CD4-positive, alpha-beta memory T cell (primary cell): ENCODE results near the gene PIP5K1C. TPM values are rescaled to one million over a fixed set of nuclear protein-coding genes. Genes with fewer than 3 reads are reported as not detected.

Source experiments
- CTCF ChIA-PET: fragments of 350-600 bp; sonication (Branson Sonifier 250); formaldehyde crosslinking; loops from one replicate; lab custom pipeline; 2021; ENCODE audit warnings: inconsistent platforms; ENCODE audit not compliant: partially characterized antibody; lab: Charles Lee
- POLR2A ChIA-PET: fragments of 350-600 bp; sonication (Branson Sonifier 250); formaldehyde crosslinking; loops from one replicate; lab custom pipeline; 2021; ENCODE audit not compliant: partially characterized antibody; lab: Charles Lee
- DNase-seq, 5 donors: peaks; one replicate each; pipeline versions ENCODE4 v3.0.0 to v3.0.0-alpha.2; 2020 to 2022; ENCODE audit warnings: mixed read lengths in 1 of 5
- H3K27ac ChIP-seq: one replicate; pipeline ENCODE4 v1.7.0; 2013; ENCODE audit warnings: low read depth, low read length
- H3K27me3 ChIP-seq: 2 replicates; pipeline ENCODE4 v1.7.0; 2013; ENCODE audit warnings: mild to moderate bottlenecking, low read length, moderate library complexity; ENCODE audit not compliant: insufficient read depth
- H3K36me3 ChIP-seq: 2 replicates; pipeline ENCODE4 v1.7.0; 2013; ENCODE audit warnings: mild to moderate bottlenecking, low read length, moderate library complexity; ENCODE audit not compliant: insufficient read depth
- H3K4me1 ChIP-seq: 2 replicates; pipeline ENCODE4 v1.7.0; 2013; ENCODE audit warnings: mild to moderate bottlenecking, low read length, moderate library complexity; ENCODE audit not compliant: insufficient read depth
- H3K4me3 ChIP-seq, 2 donors: one replicate each; pipeline ENCODE4 v1.7.0; 2013; ENCODE audit warnings: low read length in 2 of 2, mild to moderate bottlenecking in 1 of 2
- H3K9me3 ChIP-seq, 2 donors: one replicate each; pipeline ENCODE4 v1.7.0; 2013; ENCODE audit warnings: low read length in 2 of 2, control low read depth in 1 of 2; ENCODE audit not compliant: control insufficient read depth in 1 of 2
- H3K27ac Mint-ChIP-seq, 7 donors: one replicate each; pipeline ENCODE4 v1.8.0; 2020 to 2021; ENCODE audit warnings: mixed read lengths in 7 of 7, mild to moderate bottlenecking in 6 of 7, inconsistent platforms in 3 of 7, moderate library complexity in 3 of 7
- H3K27me3 Mint-ChIP-seq, 2 donors: one replicate each; pipeline ENCODE4 v1.8.0; 2020 to 2021; ENCODE audit warnings: mixed read lengths in 2 of 2
- H3K36me3 Mint-ChIP-seq, 2 donors: one replicate each; pipeline ENCODE4 v1.8.0; 2020 to 2021; ENCODE audit warnings: mixed read lengths in 2 of 2, inconsistent platforms in 1 of 2, mild to moderate bottlenecking in 1 of 2
- H3K4me1 Mint-ChIP-seq, 4 donors: one replicate each; pipeline ENCODE4 v1.8.0; 2020 to 2021; ENCODE audit warnings: mixed read lengths in 4 of 4, mild to moderate bottlenecking in 1 of 4
- H3K4me3 Mint-ChIP-seq, 8 donors: one replicate each; pipeline ENCODE4 v1.8.0; 2020 to 2021; ENCODE audit warnings: mixed read lengths in 8 of 8, mild to moderate bottlenecking in 7 of 8, moderate library complexity in 6 of 8, inconsistent platforms in 3 of 8
- H3K9me3 Mint-ChIP-seq, 8 donors: one replicate each; pipeline ENCODE4 v1.8.0; 2020 to 2021; ENCODE audit warnings: mixed read lengths in 8 of 8, mild to moderate bottlenecking in 5 of 8, inconsistent platforms in 3 of 8, moderate library complexity in 1 of 8
- intact Hi-C: fragments of 100-400 bp; cut with micrococcal nuclease; formaldehyde crosslinking; loops from one replicate; pipeline ENCODE4 v1.15.1; 2023
- polyA plus RNA-seq, 2 donors: library from polyadenylated mRNA; unstranded; fragments of 300-500 nt; fragmentation: Illumina TruSeq; gene quantifications; one replicate each; pipeline ENCODE4 v1.2.3, GENCODE V29; 2021
- total RNA-seq, 2 experiments: library from RNA; stranded (reverse); gene quantifications; one replicate each; pipeline ENCODE4 v1.2.3, GENCODE V29; 2021

PIP5K1C gene
- total and polyA plus RNA-seq, 4 experiments from 2014 or later, result 1.7 to 29.7 (median 23.7) TPM

DNA sequence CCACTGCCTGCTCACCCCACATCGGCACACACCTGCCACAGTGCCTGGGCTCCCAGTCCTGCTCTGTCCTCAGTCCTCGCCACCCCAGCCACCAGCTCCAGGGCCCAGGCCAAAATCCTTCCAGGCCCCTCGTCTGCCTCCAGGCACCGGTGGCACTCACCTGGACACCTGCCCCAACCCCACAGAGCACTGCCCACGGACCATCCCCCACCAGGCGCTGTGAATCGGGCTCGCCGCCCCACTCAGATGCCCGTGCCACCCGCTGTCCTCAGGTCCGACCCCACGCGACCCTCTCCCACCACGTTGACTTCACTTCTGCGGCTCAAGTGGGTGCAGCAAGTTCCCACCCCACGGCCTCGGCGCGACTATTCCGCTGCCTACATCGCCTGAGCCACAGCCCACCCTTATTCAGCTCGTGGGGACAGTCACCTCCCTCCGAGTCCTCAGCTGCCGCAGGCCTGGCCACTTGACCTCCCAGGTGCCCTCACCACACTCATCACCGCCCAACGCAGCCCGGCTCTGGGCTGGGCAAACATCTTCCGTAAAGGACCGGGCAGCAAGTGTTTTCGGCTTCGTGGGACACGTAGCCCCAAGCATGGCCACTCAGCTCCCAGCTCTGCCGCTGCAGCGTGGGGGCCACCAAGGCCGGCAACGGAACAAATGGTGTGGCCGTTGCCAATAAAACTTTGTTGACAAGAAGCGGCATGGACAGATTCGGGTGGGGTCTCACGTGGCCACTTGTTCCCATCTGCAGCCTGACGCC, 5.7 kb downstream of the PIP5K1C start:
- Histone ChIP-seq H3K9me3 (no peaks in the 10 kb centered on the region), H3K27me3 (no peaks in the 10 kb centered on the region), H3K4me1 (peaks cover 24% of the 10 kb centered on the region), H3K4me3 (no peak overlapping the region), H3K27ac (no peak overlapping the region), H3K36me3 (no peaks in the 10 kb centered on the region)
- POLR2A ChIA-PET, result no interaction called here
- Mint-ChIP-seq H3K9me3 (no peaks in the 10 kb centered on the region), H3K36me3 (peaks cover 0 to 4% of the 10 kb centered on the region in 2 donors), H3K27me3 (no peaks in the 10 kb centered on the region), H3K4me1 (peaks cover 23 to 56% (median 38%) of the 10 kb centered on the region in 4 donors), H3K27ac (no peak overlapping the region), H3K4me3 (no peak overlapping the region)
- intact Hi-C loops, result no loop called here
- CTCF ChIA-PET, result no interaction called here
- peak in 1 of 5 donors; percentile 30 for DNase-seq

DNA sequence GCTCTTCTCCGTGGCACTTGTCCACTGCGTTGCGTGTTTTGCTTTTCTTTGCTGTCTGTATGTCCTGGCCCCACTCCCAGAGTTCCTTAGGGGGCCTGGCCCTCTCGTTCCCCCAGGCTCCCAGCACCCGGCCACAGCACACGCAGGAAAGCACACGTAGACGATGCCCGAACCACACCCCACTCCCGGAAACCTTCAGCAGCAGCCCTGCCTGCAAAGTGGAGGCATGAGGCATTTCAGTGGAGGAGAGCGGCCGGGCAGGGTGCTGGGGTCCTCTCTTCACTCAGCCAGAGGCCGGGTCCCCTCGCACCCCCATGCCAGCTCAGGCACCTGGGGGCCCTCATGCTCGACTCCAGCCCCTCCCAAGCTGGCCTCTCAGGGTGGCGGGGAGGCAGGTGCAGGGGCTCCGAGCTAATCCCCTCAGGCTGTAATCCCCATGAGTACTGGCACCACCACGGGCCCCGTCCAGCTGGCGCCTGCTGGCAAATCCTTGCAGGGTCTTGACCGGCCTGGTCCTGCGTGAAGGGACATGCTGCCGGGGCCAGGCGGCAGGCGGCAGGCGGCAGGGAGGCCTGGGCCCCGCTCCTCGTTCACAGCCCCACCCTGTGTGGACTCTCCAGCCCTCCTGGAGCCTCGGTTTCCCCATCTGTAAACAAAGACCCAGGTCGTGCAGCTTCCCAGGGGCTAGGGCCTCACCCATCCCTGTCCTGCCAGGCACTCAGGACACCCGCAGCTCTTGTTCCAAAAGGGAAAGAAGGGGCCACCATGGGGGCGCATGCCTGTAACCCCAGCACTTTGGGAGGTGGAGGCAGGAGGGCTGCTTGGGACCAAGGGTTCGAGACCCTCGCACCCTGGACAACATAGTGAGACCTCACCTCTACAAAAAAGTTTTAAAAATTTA, 7.0 kb downstream of the PIP5K1C start:
- H3K4me1 ChIP-seq, result peaks cover 18% of the 10 kb centered on the region
- intact Hi-C loops, result no loop called here
- Mint-ChIP-seq H3K36me3 (no peaks in the 10 kb centered on the region), H3K27ac (peak overlapping the region in 2 of 7 donors; percentile 53 to 70), H3K4me1 (peaks cover 20 to 52% (median 34%) of the 10 kb centered on the region in 4 donors), H3K27me3 (no peaks in the 10 kb centered on the region), H3K4me3 (no peak overlapping the region), H3K9me3 (no peaks in the 10 kb centered on the region)
- H3K36me3 ChIP-seq, result no peaks in the 10 kb centered on the region
- ChIA-PET CTCF (interaction anchor here (1.0 to 4.5 kb wide), 4 partner anchors 9 to 70 kb away, joined by 3 to 32 read pairs (median 10); partner anchors contain the start of gene TJP3), POLR2A (no interaction called here)
- no peaks in the 10 kb centered on the region for H3K9me3 ChIP-seq
- peak in 1 of 5 donors; percentile 12 for DNase-seq
- no peak overlapping the region for H3K4me3 ChIP-seq
- no peaks in the 10 kb centered on the region for H3K27me3 ChIP-seq
- H3K27ac ChIP-seq, result no peak overlapping the region

DNA sequence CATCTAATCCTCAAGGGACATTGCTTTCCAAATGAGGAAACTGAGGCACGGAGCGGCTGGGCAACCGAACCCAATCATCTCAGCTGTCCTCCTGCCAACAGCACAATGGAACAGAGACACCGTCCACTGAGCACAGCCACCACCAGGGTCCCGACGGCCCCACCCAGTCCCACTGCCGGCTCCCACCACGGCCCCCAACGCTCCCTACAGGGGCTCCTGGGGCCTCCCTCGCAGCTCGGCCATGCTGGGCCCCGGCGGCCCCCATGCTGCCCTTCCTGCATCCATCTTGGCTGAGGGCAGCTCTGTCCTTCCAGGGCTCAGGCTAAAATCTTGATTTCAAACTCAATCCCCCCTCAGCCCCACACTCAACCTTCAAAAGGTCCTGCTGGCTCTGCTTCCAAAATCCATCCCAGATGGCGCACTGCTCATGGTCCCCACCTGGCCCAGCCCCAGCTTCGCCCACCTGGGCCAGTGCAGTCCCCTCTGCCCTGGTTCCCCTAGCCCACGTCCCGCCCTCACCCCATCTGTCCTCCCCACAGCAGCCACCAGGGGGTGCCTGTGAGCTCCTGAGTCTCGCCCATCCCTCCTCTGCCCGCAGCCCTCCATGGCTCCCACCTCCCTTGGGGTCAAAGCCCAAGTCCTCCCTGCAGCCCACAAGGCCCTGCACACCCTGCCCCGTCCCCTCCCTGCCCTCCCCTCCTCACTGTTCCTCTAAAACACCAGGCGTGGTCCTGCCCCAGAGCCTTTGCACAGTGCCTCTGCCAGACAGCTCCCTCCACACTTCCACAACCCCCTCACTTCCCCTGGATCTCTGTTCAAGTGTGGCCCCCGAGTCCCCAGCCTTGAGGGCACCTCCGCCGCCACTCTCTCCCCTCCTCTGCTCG, 7.9 kb downstream of the PIP5K1C start:
- Mint-ChIP-seq H3K4me1 (peaks cover 19 to 47% (median 31%) of the 10 kb centered on the region in 4 donors), H3K36me3 (no peaks in the 10 kb centered on the region), H3K27me3 (no peaks in the 10 kb centered on the region), H3K4me3 (peak overlapping the region in 1 of 8 donors; percentile 43), H3K9me3 (no peaks in the 10 kb centered on the region), H3K27ac (peak overlapping the region in 4 of 7 donors; percentile 27 to 70 (median 48))
- peak; percentile 34 to 56 (median 43) for DNase-seq
- intact Hi-C loops, result no loop called here
- peaks cover 23% of the 10 kb centered on the region for H3K4me1 ChIP-seq
- H3K4me3 ChIP-seq, result no peak overlapping the region
- H3K36me3 ChIP-seq, result no peaks in the 10 kb centered on the region
- ChIA-PET CTCF (interaction anchor here (0.9 to 4.5 kb wide), 6 partner anchors 10 to 387 kb away, joined by 3 to 32 read pairs (median 7); partner anchors contain the start of gene TJP3), POLR2A (no interaction called here)
- no peaks in the 10 kb centered on the region for H3K27me3 ChIP-seq
- no peaks in the 10 kb centered on the region for H3K9me3 ChIP-seq
- H3K27ac ChIP-seq, result no peak overlapping the region

DNA sequence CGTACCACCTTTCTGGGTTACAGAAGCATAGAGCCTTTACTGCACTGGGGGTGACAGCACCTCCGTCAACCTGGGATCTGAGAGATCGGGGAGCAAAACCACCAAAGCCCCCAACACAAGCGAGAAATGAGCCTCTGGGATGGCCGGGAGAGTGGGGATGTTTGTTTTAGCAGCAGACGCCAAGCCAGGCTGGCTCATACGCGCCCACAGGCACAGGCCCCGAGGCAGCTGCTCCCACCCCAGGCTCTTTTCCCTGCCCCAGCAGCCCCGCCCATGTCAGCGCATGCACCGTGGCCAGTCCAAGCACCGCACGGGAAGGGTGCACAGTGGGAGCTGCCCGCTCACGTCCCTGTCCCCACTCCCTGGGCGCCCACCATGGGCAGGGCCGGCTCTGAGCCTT, 8.5 kb downstream of the PIP5K1C start:
- peak overlapping the region in 4 of 7 donors; percentile 47 to 79 (median 65) for H3K27ac Mint-ChIP-seq
- ChIA-PET CTCF (interaction anchor here (0.9 to 4.5 kb wide), 6 partner anchors 8 to 387 kb away, joined by 3 to 32 read pairs (median 10); partner anchors contain the start of genes PIP5K1C and TJP3), POLR2A (no interaction called here)
- Histone ChIP-seq H3K27ac (no peak overlapping the region), H3K9me3 (no peaks in the 10 kb centered on the region), H3K4me3 (no peak overlapping the region), H3K4me1 (peaks cover 30% of the 10 kb centered on the region), H3K36me3 (no peaks in the 10 kb centered on the region), H3K27me3 (no peaks in the 10 kb centered on the region)
- no peaks in the 10 kb centered on the region for H3K9me3 Mint-ChIP-seq
- no peak for DNase-seq
- no peaks in the 10 kb centered on the region for H3K27me3 Mint-ChIP-seq
- H3K4me1 Mint-ChIP-seq, result peaks cover 23 to 49% (median 33%) of the 10 kb centered on the region in 4 donors
- H3K36me3 Mint-ChIP-seq, result no peaks in the 10 kb centered on the region
- intact Hi-C loops, result no loop called here
- peak overlapping the region in 1 of 8 donors; percentile 18 for H3K4me3 Mint-ChIP-seq

DNA sequence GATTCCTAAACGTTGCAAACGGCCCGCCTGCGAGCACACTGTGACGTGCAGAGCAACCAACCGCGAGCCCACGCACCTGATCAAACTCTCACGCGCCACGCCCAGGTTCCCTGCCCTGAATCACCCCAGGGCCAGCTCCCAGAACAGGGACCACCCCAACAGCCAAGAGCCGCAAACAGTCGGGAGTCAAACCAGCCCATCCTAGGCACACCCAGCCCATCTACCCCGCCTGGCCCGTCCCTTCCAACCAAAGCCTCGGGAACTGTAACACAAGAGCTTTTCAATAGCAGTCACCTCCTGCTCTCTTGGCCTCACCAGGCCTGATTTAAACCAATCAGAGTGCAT, 8.9 kb downstream of the PIP5K1C start:
- Mint-ChIP-seq H3K36me3 (no peaks in the 10 kb centered on the region), H3K27me3 (no peaks in the 10 kb centered on the region), H3K4me3 (peak overlapping the region in 2 of 8 donors; percentile 13 to 18), H3K4me1 (peaks cover 22 to 49% (median 33%) of the 10 kb centered on the region in 4 donors), H3K27ac (peak overlapping the region in 4 of 7 donors; percentile 47 to 79 (median 65)), H3K9me3 (no peaks in the 10 kb centered on the region)
- no peaks in the 10 kb centered on the region for H3K9me3 ChIP-seq
- no peak overlapping the region for H3K4me3 ChIP-seq
- H3K27ac ChIP-seq, result no peak overlapping the region
- POLR2A ChIA-PET, result no interaction called here
- H3K27me3 ChIP-seq, result no peaks in the 10 kb centered on the region
- intact Hi-C loops, result no loop called here
- H3K36me3 ChIP-seq, result no peaks in the 10 kb centered on the region
- CTCF ChIA-PET, result interaction anchor here (0.6 to 4.5 kb wide), 8 partner anchors 8 to 386 kb away, joined by 3 to 32 read pairs (median 10); partner anchors contain the start of genes APBA3, MRPL54, PIP5K1C and TJP3
- H3K4me1 ChIP-seq, result peaks cover 30% of the 10 kb centered on the region
- peak in 1 of 5 donors; percentile 7 for DNase-seq

DNA sequence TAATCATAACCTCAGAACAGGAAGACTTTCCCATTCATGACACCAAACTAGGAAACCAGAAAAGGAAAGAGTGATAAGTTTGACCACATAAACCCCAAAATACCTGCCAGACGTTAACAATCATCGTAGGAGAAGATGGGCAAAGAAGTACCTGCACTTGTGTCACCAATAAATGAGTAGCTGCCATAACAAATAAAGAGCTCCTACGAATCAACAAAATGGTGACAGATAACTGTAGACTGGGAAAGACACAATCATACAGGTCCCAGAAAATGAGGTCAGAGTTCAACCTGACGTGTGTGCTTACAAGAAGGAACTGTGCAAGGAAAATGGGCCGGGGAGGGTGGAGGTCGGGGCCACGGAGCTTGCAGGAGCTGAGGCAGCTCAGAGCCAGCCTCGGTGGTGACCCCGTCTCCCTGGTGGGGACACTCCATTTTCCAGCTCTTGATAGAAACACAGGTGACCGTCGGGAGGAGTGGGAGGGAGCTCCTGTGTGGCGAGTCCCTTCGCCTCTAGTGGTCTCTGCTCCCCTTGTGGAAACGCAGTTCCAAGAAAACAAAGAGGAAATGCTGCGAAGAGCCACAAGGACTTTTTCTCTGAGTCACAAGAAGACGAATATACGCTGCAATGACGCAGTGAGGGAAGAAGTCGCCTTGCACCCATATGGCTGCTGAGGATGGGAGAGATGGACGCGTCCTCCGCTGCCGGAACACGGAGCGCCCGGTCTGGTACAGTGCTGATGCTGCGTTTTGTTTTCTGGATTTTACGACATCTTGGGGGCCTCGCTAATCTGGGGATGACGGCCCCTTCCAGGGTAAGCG, 9.5 kb downstream of the PIP5K1C start:
- Mint-ChIP-seq H3K27me3 (no peaks in the 10 kb centered on the region), H3K9me3 (no peaks in the 10 kb centered on the region), H3K4me3 (peak overlapping the region in 3 of 8 donors; percentile 13 to 50 (median 14)), H3K27ac (peak overlapping the region; percentile 0 to 82 (median 63)), H3K4me1 (peaks cover 22 to 44% (median 31%) of the 10 kb centered on the region in 4 donors), H3K36me3 (no peaks in the 10 kb centered on the region)
- ChIA-PET POLR2A (interaction anchor here (1.0 to 1.4 kb wide), 3 partner anchors 8 to 17 kb away, joined by 3 to 4 read pairs (median 3); partner anchors contain the start of gene PIP5K1C), CTCF (interaction anchor here (0.6 to 4.5 kb wide), 13 partner anchors 9 to 386 kb away, joined by 3 to 32 read pairs (median 4); partner anchors contain the start of genes APBA3, MRPL54, PIP5K1C and TJP3)
- no peak overlapping the region for H3K4me3 ChIP-seq
- intact Hi-C loops, result no loop called here
- H3K9me3 ChIP-seq, result no peaks in the 10 kb centered on the region
- DNase-seq, result peak in 2 of 5 donors; percentile 24 to 38
- H3K27me3 ChIP-seq, result no peaks in the 10 kb centered on the region
- H3K27ac ChIP-seq, result no peak overlapping the region
- no peaks in the 10 kb centered on the region for H3K36me3 ChIP-seq
- peaks cover 30% of the 10 kb centered on the region for H3K4me1 ChIP-seq
